Testis (tissue), 2 donors: ENCODE measurements around the gene FAM107A.

ENCODE experiments used
- CTCF ChIP-seq, 3 experiments: fragments of 450-650 bp in 2 of 3; fragments of 200-600 bp in 1 of 3; sonication (generic) in 1 of 3; IDR thresholded peaks; one replicate each; pipeline ENCODE4 v1.5.1; 2016 to 2019; ENCODE audit warnings: antibody characterized with exemption in 3 of 3, mild to moderate bottlenecking in 2 of 3, moderate library complexity in 1 of 3
- POLR2A ChIP-seq: fragments of 450-650 bp; IDR thresholded peaks from one replicate; pipeline ENCODE4 v1.6.1; 2017; ENCODE audit warnings: antibody characterized with exemption, mild to moderate bottlenecking, moderate library complexity

DNA sequence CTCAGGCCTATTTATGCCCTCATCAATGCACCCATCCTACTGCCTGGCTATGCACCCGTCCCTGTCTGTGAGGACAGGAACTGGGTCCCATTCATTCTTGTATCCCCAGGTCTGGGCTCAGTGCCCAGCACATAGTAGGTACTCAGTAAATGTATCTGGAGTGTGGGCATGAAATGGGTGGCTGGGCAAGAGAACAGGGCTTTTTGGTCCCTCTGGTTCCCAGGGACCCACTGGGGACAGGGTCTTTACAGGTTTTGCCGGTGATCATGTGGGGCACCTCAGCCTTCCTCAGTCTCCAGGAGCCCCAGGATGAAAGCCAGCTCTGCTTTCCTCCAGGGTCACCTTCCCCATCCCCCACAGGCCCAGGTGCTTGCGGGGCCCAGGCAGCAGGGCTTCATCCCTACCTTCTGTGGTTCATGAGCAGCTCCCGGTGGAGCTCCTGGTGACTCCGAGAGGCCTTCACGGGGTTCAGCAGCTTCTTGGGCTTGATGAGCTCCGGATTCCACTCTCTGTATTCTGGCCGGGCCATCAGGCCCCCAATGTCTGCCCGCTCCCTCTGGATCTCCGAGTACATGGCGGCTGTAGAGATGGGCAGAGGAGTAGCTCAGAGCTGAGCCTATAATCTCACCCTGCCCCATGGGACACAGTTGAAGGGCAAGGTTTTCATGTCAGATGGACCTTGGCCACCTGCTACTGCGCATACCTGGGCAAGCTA lies 7.7 kb downstream of the FAM107A start:
- TF ChIP-seq CTCF (IDR thresholded peaks at IDR 0.05): no peak
- TF ChIP-seq POLR2A: no peak
